Endothelial cell of hepatic sinusoid (primary cell): ENCODE measurements around the gene SH3GL3.

Experiments used
- in situ Hi-C: cut with HindIII; loops from 2 replicates; pipeline ENCODE4 v1.10.0; 2017; ENCODE audit warnings: low sequenced_read_pairs

The SH3GL3 gene

GRCh38 chr15:83503595-83504364 is 56.6 kb downstream of the SH3GL3 start:
- in situ Hi-C loops, result no loop called here

GRCh38 chr15:83504365-83504764 is 57.2 kb downstream of the SH3GL3 start:
- in situ Hi-C loops, result no loop called here

- in situ Hi-C loops, result no loop called here
Observed at GRCh38 chr15:83510001-83510400, 62.9 kb downstream of the SH3GL3 start.

- in situ Hi-C loops, result no loop called here
Observed at GRCh38 chr15:83512459-83512858, 65.3 kb downstream of the SH3GL3 start.

- in situ Hi-C loops, result no loop called here
Observed at GRCh38 chr15:83514584-83514983, 67.4 kb downstream of the SH3GL3 start.

GRCh38 chr15:83515164-83515563 is 68.0 kb downstream of the SH3GL3 start:
- in situ Hi-C loops, result no loop called here

- in situ Hi-C loops, result no loop called here
Observed at GRCh38 chr15:83516935-83517334, 69.8 kb downstream of the SH3GL3 start.

GRCh38 chr15:83526319-83526718 is 79.2 kb downstream of the SH3GL3 start:
- in situ Hi-C loops, result no loop called here

GRCh38 chr15:83533410-83533962 is 86.3 kb downstream of the SH3GL3 start:
- in situ Hi-C loops, result no loop called here

- in situ Hi-C loops, result no loop called here
Observed at GRCh38 chr15:83537606-83538005, 90.5 kb downstream of the SH3GL3 start.

- in situ Hi-C loops, result no loop called here
Observed at GRCh38 chr15:83538682-83539081, 91.5 kb downstream of the SH3GL3 start.

- in situ Hi-C loops, result no loop called here
Observed at GRCh38 chr15:83545804-83546511, 98.8 kb downstream of the SH3GL3 start.

- in situ Hi-C loops, result no loop called here
Observed at GRCh38 chr15:83546512-83546888, 99.4 kb downstream of the SH3GL3 start.

GRCh38 chr15:83547168-83547567 is 100.0 kb downstream of the SH3GL3 start:
- in situ Hi-C loops, result no loop called here

- in situ Hi-C loops, result loop anchor here (25.0 kb wide), 1 partner anchor 287 kb away; no protein-coding TSS in a partner anchor
Observed at GRCh38 chr15:83549623-83550022, 102.5 kb downstream of the SH3GL3 start.

GRCh38 chr15:83554558-83554957 is 107.4 kb downstream of the SH3GL3 start:
- in situ Hi-C loops, result loop anchor here (25.0 kb wide), 1 partner anchor 292 kb away; no protein-coding TSS in a partner anchor

- in situ Hi-C loops, result loop anchor here (25.0 kb wide), 1 partner anchor 293 kb away; no protein-coding TSS in a partner anchor
Observed at GRCh38 chr15:83555383-83555782, 108.2 kb downstream of the SH3GL3 start.

GRCh38 chr15:83556068-83556467 is 108.9 kb downstream of the SH3GL3 start:
- in situ Hi-C loops, result loop anchor here (25.0 kb wide), 1 partner anchor 294 kb away; no protein-coding TSS in a partner anchor

GRCh38 chr15:83556754-83557153 is 109.6 kb downstream of the SH3GL3 start:
- in situ Hi-C loops, result loop anchor here (25.0 kb wide), 1 partner anchor 294 kb away; no protein-coding TSS in a partner anchor

- in situ Hi-C loops, result loop anchor here (25.0 kb wide), 1 partner anchor 296 kb away; no protein-coding TSS in a partner anchor
Observed at GRCh38 chr15:83558146-83558545, 111.0 kb downstream of the SH3GL3 start.

GRCh38 chr15:83559310-83559966 is 112.3 kb downstream of the SH3GL3 start:
- in situ Hi-C loops, result loop anchor here (25.0 kb wide), 1 partner anchor 297 kb away; no protein-coding TSS in a partner anchor
